Stimulated activated CD8-positive, alpha-beta memory T cell treated with anti-CD3 and anti-CD28 coated beads, Interleukin-4, amount 100 ng/mL, for 24 hours (primary cell): ENCODE measurements around the gene FIBIN.
"Not testable (repeated sequence)": the region's sequence is repeated elsewhere in the genome, so short reads cannot be mapped to it uniquely, and the experiment has no call there.

Experiments
- DNase-seq: peaks from one replicate; pipeline ENCODE4 v3.0.0-alpha.2; 2020; ENCODE audit warnings: low read depth

FIBIN gene

GRCh38 chr11:26993965-26994457, at the start of gene FIBIN:
FIBIN (plus strand) TSS chr11:26994112; CDS start chr11:26994527, 415 bp downstream.
- DNase-seq: no peak

DNA sequence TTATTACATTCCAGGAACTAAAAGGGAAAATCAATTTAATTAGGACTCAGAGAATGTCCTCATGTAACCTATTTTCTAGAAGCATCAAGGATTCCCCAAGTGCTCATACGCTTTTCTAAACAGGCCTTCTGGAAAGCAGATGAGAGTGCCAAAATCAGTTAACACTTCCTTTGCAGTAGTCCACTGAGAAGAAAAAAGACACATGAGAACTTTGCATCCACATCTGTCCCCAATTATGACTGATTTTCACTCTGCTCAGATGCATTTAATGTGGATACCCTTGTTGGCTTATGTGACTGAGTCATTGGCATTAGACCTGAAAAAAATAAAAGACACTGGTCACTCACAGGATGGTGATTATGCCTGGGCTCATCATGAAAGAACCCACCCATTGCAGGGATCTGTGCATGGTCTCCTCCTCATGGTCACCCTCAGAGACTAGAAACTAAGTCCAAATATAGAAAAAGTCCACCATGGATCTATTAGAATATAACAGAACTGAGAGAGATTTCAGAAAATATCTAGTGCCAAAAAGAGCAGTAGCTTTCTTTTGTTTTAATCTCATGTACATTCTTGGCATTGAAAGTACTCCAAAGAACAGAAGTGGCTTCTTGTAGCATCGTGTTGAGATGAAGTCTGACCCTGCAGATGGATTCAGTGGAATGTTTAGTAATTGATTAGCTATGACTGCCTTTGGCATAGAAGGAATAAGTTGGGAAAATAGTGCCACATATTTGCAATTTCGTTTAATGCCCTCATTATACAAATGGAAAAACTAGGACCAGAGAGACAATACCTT, 48.8 kb upstream of the FIBIN start:
- DNase-seq: no peak

- no peak for DNase-seq
Observed at GRCh38 chr11:26946257-26946716, 47.6 kb upstream of the FIBIN start.

DNA sequence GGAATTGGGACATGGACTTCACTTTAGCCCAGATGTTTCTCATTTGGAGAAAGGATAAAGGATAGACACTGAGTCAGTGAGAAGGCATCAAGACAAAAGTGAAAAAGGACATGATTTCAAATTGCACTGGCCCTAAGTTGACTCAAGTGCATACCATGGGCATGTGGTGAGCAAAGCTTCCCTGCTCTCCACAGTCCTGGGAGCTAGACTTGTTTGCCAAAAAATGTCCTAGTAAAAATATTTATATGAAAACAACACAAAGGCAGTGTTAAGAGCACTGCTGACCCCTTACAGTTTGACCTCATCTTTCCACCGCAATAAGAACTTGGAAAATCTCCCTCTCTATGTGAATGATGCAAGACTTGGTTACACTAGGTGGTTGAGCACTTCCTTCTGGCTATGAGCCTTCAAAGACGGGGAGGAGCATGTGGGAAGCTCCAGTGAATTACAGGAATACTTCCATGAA, 46.5 kb upstream of the FIBIN start:
- DNase-seq: no peak

DNA sequence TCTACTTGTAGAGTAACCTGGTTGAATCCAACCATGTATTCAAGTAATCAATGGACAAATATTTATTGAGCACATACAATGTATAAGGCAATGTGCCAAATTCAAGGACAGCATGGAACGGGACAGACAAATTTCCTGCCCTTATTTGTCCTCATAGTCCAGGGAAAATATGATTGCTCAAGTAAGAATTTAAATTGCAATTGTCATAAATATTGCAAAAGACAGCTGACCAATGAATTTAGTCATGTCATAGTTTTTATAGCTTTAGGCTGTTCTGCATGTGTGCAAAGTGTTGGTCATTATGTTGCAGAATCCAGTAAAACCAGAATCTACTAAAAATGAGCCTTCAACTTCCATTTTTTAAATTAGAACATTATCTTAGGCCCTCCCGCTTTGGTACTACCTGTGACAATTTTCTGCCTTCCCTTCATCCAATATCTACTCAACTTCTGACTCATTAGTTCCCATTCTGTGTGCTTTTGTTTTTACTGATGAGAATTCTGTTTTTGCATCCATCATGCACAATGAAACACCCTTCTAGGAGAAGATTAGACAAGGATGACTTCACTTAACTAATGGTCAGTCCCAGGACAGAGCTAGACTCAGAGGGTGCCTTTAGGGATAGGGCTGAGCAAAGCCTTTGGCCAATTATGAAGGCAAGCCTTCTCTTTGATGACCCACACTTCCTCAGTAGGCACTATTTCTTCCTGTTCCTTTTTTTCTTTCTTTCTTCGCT, 45.8 kb upstream of the FIBIN start:
- DNase-seq: no peak

DNA sequence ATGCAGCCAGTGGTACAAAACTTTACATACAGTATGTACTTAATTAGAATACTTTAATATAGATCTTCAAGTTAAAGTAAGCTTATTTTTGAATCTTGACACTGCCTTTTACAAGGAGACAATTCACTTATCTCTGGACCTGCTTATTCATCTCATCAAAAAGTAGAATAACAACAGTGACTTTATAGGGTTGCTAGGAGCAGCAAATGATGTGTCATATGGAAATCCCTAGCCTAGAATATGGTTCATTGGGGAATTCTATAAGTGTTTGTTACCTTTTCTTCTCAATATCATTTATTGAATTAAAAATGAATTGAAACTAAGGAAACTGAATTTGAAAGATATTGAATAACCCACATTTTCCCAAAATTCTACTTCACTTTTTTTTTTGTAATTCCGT, 45.0 kb upstream of the FIBIN start:
- no peak for DNase-seq

DNA sequence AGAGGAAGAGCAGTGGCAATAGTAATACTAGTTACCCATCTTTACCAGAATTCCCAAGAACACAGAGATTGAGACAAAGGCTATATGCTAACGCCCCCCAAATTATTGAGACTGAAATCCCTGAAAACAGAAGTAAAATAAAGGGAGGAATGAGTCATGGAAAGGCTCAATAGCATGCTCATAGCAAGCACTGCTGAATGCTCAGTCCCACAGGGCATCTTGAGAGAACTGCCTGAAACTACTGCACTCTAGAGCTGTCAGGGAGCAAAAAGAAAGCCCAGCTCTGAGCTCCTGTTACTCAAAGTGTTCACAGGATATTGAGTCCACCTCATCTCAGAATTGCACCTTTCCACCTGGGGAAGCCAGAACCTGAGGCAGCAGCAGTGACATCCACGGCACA, 44.1 kb upstream of the FIBIN start:
- no peak for DNase-seq

DNA sequence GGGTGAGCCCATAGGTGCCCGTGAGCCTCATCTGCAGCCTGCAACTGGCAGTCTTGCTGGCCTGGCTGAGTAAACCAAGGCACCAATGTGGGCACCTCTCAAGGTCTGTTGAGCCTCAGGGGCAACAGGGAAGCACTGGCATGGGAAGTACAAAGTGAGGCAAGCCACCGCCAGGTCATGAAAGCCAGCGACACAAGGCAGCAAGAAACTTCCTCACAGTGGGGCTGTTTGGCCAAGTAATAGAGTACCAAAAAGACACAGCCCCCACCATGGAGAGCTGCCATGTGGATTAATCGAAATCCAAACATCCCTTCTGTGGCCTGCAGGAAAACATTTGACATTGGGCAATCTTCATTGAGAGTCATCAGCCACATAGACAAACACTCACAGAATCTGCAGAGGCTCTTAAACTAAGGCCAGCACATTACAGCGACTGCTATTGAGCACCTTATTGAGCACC, 43.6 kb upstream of the FIBIN start:
- no peak for DNase-seq

DNA sequence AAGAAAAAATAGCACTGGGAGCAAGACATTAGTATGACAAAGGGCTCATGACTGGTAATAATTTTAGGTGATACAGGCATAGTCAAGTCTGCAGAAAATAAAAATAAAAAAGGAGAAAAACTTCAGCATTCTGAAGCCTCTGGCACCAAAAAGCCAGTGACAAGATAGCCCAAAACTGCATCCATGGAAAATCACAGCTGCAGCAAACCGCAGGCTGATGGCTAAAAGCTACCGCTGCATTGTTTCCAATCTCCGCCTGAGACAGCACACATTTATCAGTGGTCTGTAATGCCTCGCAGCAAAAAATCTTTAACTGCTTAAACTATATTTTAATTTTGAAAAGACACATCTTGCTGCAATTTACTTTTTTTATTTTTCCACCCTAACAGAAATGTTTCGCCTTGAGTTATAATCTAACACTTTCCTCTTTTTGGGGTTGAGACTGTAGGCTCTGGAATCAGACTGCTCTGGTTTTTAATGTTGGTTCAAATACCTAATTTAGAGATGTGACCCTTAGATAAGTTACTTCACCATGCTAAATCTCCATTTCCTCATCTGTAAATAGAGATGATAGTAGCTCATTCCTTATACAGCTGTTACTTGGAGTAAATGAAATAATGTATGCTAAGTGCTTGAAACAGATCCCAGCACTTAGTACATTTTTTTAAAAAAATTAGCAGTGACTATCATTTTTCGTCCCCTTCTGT, 42.0 kb upstream of the FIBIN start:
- no peak for DNase-seq

DNA sequence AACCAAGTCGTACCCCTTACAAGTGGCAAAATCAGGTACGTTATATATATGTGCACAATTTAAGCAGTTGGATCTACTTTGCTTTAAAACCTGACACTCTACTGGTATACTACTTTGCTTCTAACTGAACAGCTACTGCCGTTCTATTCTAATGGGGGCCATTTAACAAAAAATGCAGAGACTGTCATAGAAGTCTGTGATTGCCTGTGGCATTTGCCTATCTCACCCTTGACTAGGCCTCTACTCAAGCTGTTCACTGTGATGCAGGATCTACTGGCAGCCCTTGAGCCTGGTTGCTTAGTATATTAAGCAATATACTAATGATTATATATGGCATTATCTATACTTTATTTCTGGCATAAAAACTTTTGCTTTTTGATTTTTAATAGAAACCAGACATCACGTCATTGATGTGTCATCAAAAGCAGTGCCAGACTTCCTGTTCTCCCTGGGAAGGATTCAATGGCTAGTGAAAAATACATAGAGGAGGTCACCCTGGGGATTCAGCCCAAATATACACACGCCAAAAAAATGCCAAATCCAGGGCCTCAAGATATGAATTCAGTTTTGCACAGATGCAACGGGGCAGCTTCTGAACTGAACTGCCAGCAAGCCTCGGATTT, 40.0 kb upstream of the FIBIN start:
- no peak for DNase-seq

GRCh38 chr11:26958005-26958701, 35.8 kb upstream of the FIBIN start:
- no peak for DNase-seq

DNA sequence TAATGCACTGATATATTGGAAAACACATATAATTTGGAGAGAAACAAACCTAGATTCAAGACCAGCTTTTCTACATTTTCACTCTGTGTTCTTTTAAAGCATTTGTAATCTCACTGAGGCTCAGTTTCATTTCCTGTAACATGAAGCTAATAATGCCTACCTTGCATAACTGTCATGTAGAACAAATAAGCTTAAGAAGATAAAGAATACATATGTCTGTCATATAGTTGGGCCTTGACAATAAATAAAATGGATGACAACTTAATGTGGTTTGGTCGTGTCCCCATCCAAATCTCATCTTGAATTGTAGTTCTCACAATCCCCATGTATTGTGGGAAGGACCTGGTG, 35.2 kb upstream of the FIBIN start:
- no peak for DNase-seq

DNA sequence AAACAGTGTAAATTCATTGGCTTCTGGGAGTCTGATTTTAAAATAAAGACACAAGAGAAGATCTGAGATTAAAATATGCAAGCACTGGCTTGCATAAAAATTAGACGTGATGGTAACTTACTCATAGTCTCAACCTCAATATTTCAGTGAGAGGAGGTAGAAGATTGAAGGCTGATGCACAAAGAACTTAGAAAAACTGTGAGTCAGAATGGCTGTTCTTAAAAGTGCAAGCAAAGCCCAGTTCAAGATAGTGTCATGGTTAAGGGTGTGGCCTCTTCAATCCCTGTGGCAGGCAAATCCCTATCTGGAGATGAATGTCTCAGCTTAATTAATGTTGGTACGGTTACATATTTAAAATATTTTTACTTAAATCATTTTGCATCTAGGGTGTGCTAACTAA, 33.6 kb upstream of the FIBIN start:
- no peak for DNase-seq

DNA sequence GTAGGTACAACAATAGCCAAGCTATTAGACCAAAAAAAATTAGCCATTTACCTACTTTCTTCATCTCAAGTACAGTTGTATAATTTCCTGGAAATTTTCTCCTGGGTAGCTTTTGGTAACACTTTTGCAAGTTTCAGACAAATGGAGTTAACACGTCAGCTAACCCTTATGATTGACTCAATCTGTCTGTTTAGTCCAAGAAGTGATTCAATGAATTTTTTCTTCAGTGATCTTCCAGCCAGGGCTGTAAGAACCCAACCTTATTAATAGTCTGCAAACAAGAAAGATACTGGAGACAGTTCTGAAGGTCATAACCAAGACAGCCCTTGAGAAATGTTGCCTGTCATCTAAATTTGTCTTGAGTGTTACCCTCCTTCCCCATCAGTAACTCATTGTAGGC, 30.1 kb upstream of the FIBIN start:
- DNase-seq: no peak

DNA sequence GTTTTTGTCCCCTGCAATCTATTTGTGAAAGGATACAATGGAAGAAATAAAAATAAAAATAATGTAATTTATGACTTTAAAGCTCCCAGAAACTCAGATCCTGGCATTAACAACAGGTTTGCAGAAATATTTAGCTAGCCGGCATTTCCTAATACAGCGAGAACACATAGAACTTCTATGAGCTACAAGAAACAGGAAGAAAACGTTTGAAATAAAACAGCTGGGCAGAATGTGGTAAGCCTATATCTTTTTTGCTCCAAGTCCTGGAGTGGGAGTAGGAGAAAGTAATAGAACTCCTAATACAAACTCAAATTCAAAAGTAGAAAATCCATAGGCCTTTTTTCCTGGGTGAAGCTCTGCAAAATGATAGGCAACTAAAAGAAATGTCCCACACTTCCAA, 29.6 kb upstream of the FIBIN start:
- no peak for DNase-seq

DNA sequence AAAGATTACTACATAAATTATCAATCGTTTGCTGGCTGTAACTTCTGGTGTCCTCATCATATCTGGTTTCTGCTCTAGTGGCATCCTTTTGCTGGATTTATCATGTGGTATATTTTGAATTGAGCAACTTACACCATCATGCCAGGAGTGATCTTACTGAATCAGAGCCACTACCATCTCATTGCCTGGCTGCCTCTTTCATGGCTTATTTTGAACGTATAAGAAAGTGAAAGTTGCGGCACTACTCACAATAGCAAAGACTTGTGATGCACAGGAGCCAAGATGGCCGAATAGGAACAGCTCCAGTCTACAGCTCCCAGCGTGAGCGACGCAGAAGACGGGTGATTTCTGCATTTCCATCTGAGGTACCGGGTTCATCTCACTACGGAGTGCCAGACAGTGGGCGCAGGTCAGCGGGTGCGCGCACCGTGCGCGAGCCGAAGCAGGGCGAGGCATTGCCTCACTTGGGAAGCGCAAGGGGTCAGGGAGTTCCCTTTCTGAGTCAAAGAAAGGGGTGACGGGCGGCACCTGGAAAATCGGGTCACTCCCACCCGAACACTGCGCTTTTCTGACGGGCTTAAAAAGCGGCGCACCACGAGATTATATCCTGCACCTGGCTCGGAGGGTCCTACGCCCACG, 28.9 kb upstream of the FIBIN start:
- DNase-seq: not testable (repeated sequence)

DNA sequence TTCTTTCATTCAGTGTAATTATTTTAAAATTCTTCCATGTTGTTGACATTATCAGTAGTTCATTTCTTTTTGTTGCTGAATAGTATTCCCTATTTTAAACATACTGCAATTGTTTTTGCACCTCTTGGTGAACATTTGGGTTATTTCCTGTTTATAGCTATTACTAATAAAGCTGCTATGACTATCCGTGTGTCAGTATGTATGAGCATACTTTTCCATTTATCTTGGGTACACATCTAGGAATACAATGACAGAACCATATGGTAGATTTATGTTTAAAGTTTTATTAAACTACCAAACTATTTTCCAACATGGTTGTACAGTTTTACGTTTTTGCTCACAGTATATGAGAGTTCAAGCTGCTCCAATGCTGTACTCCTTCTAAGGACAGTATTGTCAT, 22.0 kb upstream of the FIBIN start:
- no peak for DNase-seq

- DNase-seq: no peak
Observed at GRCh38 chr11:26974069-26974783, 19.7 kb upstream of the FIBIN start.

GRCh38 chr11:26974996-26975395, 18.9 kb upstream of the FIBIN start:
- no peak for DNase-seq

DNA sequence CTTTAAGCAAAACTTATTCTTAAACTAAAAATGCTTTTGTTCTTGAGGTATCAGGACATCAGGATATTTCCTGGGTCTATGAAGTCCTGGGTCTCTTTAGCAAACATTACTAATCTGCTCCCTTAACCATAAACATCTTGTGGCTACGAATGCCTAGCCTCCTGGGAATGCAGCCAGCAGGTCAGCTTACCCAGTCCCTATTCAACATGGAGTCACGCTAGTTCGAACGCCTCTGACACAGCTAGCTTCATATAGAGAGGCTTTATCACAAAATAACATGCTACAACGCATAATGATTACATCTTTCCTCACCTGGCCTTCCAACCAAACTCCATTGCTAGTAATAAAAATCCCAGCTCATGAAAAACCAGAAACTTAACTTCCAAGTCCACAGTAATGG, 17.5 kb upstream of the FIBIN start:
- no peak for DNase-seq
